Activated CD8-positive, alpha-beta T cell treated with anti-CD3 and anti-CD28 coated beads for 36 hours (primary cell): ENCODE measurements around the gene ST14. TPM values are rescaled to one million over a fixed set of nuclear protein-coding genes. Genes with fewer than 3 reads are reported as not detected.

Experiments
- ATAC-seq: fragments of 200-7000 bp; cut with Tn5 transposase; one replicate; pipeline ENCODE4 v1.10.0; 2021; ENCODE audit warnings: mild to moderate bottlenecking, moderate library complexity
- CTCF ChIA-PET: fragments of 350-600 bp; sonication (Branson Sonifier 250); formaldehyde crosslinking; loops from one replicate; lab custom pipeline; 2021; ENCODE audit warnings: antibody characterized with exemption; lab: Charles Lee
- POLR2A ChIA-PET: fragments of 350-600 bp; sonication (Branson Sonifier 250); formaldehyde crosslinking; loops from one replicate; lab custom pipeline; 2021; ENCODE audit warnings: antibody characterized with exemption; lab: Charles Lee
- DNase-seq: peaks from one replicate; pipeline ENCODE4 v3.0.0-alpha.2; 2020
- H3K27ac Mint-ChIP-seq: one replicate; pipeline ENCODE4 v1.8.0; 2021; ENCODE audit warnings: mild to moderate bottlenecking, mixed read lengths
- H3K27me3 Mint-ChIP-seq: one replicate; pipeline ENCODE4 v1.8.0; 2021; ENCODE audit warnings: mixed read lengths
- H3K36me3 Mint-ChIP-seq: one replicate; pipeline ENCODE4 v1.8.0; 2021; ENCODE audit warnings: low read depth, mixed read lengths
- H3K4me1 Mint-ChIP-seq: one replicate; pipeline ENCODE4 v1.8.0; 2021; ENCODE audit warnings: low read depth, mixed read lengths
- H3K4me3 Mint-ChIP-seq: one replicate; pipeline ENCODE4 v1.8.0; 2021; ENCODE audit warnings: mild to moderate bottlenecking, moderate library complexity, mixed read lengths
- H3K9me3 Mint-ChIP-seq: one replicate; pipeline ENCODE4 v1.8.0; 2021; ENCODE audit warnings: mixed read lengths
- CTCF ChIP-seq: fragments of 200-600 bp; IDR thresholded peaks from one replicate; pipeline ENCODE4 v1.8.0; 2022; ENCODE audit warnings: antibody characterized with exemption, mild to moderate bottlenecking
- intact Hi-C: fragments of 100-400 bp; cut with micrococcal nuclease; formaldehyde crosslinking; loops from one replicate; pipeline ENCODE4 v1.10.0; 2022
- total RNA-seq, 2 experiments: library from RNA; stranded (reverse); gene quantifications; one replicate each; pipeline ENCODE4 v1.2.3, GENCODE V29; 2021

ST14 gene
- total RNA-seq, 2 experiments from 2014 or later = not detected

- peaks cover 6% of the 10 kb centered on the region for H3K4me1 Mint-ChIP-seq
- no peak overlapping the region for H3K4me3 Mint-ChIP-seq
- no peak for TF ChIP-seq CTCF
- DNase-seq (no peak), ATAC-seq (no peak)
- no peaks in the 10 kb centered on the region for H3K9me3 Mint-ChIP-seq
- H3K36me3 Mint-ChIP-seq = peaks cover 3% of the 10 kb centered on the region
- ChIA-PET POLR2A (no interaction called here), CTCF (interaction anchor here (0.8 to 2.4 kb wide), 6 partner anchors 14 to 241 kb away, joined by 3 to 12 read pairs (median 4); no protein-coding TSS in a partner anchor)
- no peaks in the 10 kb centered on the region for H3K27me3 Mint-ChIP-seq
- no peak overlapping the region for H3K27ac Mint-ChIP-seq
- intact Hi-C loops = no loop called here
Observed at GRCh38 chr11:130145311-130145812, 14.2 kb upstream of the ST14 start.

DNA sequence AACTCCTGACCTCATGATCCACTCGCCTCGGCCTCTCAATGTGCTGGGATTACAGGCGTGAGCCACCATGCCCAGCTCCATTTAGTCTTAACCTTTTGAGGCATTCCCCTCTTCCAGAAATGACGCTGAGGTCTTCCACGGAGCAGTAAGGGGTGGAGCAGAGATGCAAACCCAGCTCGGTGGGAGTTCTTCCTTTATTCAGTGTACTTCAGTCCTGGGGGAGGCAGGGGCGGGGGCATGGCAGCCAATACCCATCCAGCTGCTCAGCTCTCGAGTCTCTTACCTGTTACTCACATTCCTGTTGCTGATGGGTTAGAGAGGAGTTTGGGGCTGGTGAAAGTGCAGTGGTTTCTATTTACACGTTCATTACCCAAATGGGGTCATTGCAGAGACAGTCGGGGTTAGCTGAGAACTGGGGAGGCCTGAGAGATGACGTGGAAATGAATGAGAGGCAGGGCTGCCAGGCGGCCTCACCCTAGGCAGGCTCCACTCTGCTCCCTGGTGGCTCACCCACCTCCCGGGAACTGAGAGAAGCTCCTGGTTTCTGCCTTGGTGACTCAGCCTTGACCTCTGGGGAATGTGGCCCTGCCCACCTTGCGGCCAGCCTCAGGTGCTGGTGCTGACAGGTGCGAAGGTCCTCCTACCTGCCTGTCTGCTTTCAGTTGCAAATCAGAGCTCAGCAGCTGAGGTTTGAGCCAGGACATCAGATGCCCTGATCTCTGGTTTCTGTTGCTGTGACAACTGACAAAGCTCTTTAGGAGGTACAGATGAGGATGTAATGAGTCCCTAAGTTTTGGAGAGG is 13.4 kb upstream of the ST14 start:
- H3K4me1 Mint-ChIP-seq = peaks cover 6% of the 10 kb centered on the region
- no peak for DNase-seq
- ATAC-seq = peak; percentile 27
- CTCF ChIA-PET = interaction anchor here (0.6 to 1.4 kb wide), 9 partner anchors 32 to 707 kb away, joined by 3 to 4 read pairs (median 3); no protein-coding TSS in a partner anchor
- H3K9me3 Mint-ChIP-seq = no peaks in the 10 kb centered on the region
- no peak for TF ChIP-seq CTCF
- no peak overlapping the region for H3K4me3 Mint-ChIP-seq
- H3K27me3 Mint-ChIP-seq = no peaks in the 10 kb centered on the region
- intact Hi-C loops = no loop called here
- no peak overlapping the region for H3K27ac Mint-ChIP-seq
- POLR2A ChIA-PET = interaction anchor here (0.7 to 1.0 kb wide), 2 partner anchors 10 to 31 kb away, joined by 3 read pairs; no protein-coding TSS in a partner anchor
- peaks cover 3% of the 10 kb centered on the region for H3K36me3 Mint-ChIP-seq

DNA sequence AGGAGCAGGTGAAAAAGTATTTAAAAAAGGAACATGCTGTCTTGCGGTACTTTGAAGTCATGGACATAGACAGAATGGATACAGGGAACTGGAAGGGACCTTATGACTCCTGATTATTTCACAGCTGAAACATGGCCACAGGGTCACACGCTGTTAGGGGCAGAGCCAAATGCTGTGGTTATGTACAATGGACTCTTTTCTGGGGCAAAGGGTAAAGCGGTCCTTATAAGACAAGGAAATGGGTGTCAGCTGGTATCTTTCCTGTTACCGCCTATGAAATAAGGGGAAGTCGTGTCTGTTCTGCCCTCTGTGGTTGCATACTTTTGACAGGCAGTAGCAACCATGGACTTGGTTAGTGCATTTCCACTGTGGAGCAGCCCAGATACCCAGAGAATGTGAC is 12.8 kb upstream of the ST14 start:
- peaks cover 3% of the 10 kb centered on the region for H3K36me3 Mint-ChIP-seq
- H3K27ac Mint-ChIP-seq = no peak overlapping the region
- H3K4me1 Mint-ChIP-seq = peaks cover 6% of the 10 kb centered on the region
- intact Hi-C loops = no loop called here
- H3K27me3 Mint-ChIP-seq = peaks cover under 1% of the 10 kb centered on the region
- CTCF ChIA-PET = interaction anchor here (1.1 to 1.4 kb wide), 4 partner anchors 31 to 223 kb away, joined by 3 to 4 read pairs (median 3); no protein-coding TSS in a partner anchor
- no peak for DNase-seq
- peak; percentile 78 for ATAC-seq
- H3K9me3 Mint-ChIP-seq = no peaks in the 10 kb centered on the region
- no peak overlapping the region for H3K4me3 Mint-ChIP-seq
- POLR2A ChIA-PET = interaction anchor here (0.7 to 1.0 kb wide), 2 partner anchors 9 to 32 kb away, joined by 3 read pairs; no protein-coding TSS in a partner anchor
- TF ChIP-seq CTCF = no peak

- Mint-ChIP-seq H3K4me3 (no peak overlapping the region), H3K4me1 (peaks cover 6% of the 10 kb centered on the region), H3K9me3 (no peaks in the 10 kb centered on the region), H3K36me3 (peaks cover 3% of the 10 kb centered on the region), H3K27me3 (peaks cover 5% of the 10 kb centered on the region), H3K27ac (no peak overlapping the region)
- ChIA-PET CTCF (interaction anchor here (0.6 kb wide), 1 partner anchor 17 kb away, joined by 4 read pairs; no protein-coding TSS in a partner anchor), POLR2A (no interaction called here)
- DNase-seq (no peak), ATAC-seq (no peak)
- intact Hi-C loops = no loop called here
- no peak for TF ChIP-seq CTCF
Observed at GRCh38 chr11:130148796-130149326, 10.7 kb upstream of the ST14 start.
